22Rv1 (cell line): Measurements from ENCODE around the gene SFXN4.

Source experiments
- ZFX ChIP-seq: fragments of 450-650 bp; IDR thresholded peaks from 2 replicates; pipeline ENCODE4 v1.6.1; 2017; ENCODE audit warnings: antibody characterized with exemption, borderline replicate concordance
- TF ChIP-seq, protein P1 (sequence below): fragments of 450-650 bp; IDR thresholded peaks from 2 replicates; pipeline ENCODE4 v1.5.1; 2017; ENCODE audit warnings: mild to moderate bottlenecking

DNA sequence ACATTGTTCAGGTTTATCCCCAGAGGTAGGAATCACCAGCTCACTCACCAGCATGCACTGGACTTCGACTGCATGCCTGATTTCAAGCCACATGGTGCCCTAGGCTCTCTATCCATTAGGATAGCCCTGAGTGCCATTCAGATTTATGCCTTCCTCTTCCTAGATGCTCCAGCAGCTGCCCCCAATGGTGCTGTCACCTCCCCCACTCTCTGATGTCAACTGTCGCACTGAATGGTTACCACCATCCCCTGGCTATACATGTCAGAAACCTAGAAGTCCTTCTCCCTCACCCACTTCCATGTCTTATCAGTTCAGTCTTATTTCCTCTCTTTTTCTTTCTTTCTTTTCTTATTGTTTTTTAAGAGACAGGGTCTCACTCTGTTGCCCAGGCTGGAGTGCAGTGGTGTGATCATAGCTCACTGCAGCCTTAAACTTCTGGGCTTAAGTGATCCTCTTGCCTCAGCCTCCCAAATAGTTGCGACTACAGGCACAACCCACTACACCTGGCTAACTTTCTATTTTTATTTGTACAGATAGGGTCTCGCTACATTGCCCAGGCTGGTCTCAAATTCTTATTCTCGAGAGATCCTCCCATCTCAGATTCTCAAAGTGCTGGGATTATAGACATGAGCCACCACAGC, 2.9 kb downstream of the SFXN4 start:
- TF ChIP-seq, protein P1, sequence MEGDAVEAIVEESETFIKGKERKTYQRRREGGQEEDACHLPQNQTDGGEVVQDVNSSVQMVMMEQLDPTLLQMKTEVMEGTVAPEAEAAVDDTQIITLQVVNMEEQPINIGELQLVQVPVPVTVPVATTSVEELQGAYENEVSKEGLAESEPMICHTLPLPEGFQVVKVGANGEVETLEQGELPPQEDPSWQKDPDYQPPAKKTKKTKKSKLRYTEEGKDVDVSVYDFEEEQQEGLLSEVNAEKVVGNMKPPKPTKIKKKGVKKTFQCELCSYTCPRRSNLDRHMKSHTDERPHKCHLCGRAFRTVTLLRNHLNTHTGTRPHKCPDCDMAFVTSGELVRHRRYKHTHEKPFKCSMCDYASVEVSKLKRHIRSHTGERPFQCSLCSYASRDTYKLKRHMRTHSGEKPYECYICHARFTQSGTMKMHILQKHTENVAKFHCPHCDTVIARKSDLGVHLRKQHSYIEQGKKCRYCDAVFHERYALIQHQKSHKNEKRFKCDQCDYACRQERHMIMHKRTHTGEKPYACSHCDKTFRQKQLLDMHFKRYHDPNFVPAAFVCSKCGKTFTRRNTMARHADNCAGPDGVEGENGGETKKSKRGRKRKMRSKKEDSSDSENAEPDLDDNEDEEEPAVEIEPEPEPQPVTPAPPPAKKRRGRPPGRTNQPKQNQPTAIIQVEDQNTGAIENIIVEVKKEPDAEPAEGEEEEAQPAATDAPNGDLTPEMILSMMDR: no peak
- no peak for TF ChIP-seq ZFX
